GM12878 (cell line): Measurements from ENCODE around the gene ITGAL. TPM values are rescaled to one million over a fixed set of nuclear protein-coding genes. Genes with fewer than 3 reads are reported as not detected.
A peak's percentile ranks its signal among the peaks of the same experiment; 100 is the strongest.

ENCODE experiments used
- BCLAF1 ChIP-seq: fragments of 450-650 bp; IDR thresholded peaks from 2 replicates; pipeline ENCODE4 v1.6.1; 2017; ENCODE audit warnings: antibody characterized with exemption, mild to moderate bottlenecking, moderate library complexity
- E2F4 ChIP-seq: IDR thresholded peaks from 2 replicates; pipeline ENCODE4 v1.6.1; 2012; ENCODE audit warnings: low read depth, low read length, improper control_type of control experiment
- EP300 ChIP-seq, 2 experiments: fragments of 150-350 bp in 1 of 2; IDR thresholded peaks; 2 replicates each; pipeline ENCODE4 v1.6.1; 2011 to 2012; ENCODE audit warnings: low read depth in 2 of 2, low read length in 2 of 2, borderline replicate concordance in 1 of 2, improper control_type of control experiment in 1 of 2, inconsistent platforms in 1 of 2; ENCODE audit not compliant: control insufficient read depth in 1 of 2
- EZH2 ChIP-seq: IDR thresholded peaks from 2 replicates; pipeline ENCODE4 v1.6.1; 2012; ENCODE audit warnings: low read depth, mild to moderate bottlenecking, control low read depth, inconsistent platforms, low read length, borderline replicate concordance; ENCODE audit not compliant: control insufficient read depth
- GABPA ChIP-seq: IDR thresholded peaks from 2 replicates; pipeline ENCODE4 v1.6.1; 2014; ENCODE audit warnings: antibody characterized with exemption, low read depth, mild to moderate bottlenecking, inconsistent platforms
- GATAD2B ChIP-seq: fragments of 450-650 bp; conservative IDR thresholded peaks from 2 replicates; pipeline ENCODE4 v1.6.1; 2017; ENCODE audit warnings: low read depth, mild to moderate bottlenecking, moderate library complexity
- HDGF ChIP-seq: fragments of 450-650 bp; IDR thresholded peaks from 2 replicates; pipeline ENCODE4 v1.6.1; 2016; ENCODE audit warnings: antibody characterized with exemption
- IKZF1 ChIP-seq: fragments of 450-650 bp; conservative IDR thresholded peaks from 2 replicates; pipeline ENCODE4 v1.6.1; 2017; ENCODE audit warnings: antibody characterized with exemption, mild to moderate bottlenecking
- KAT2A ChIP-seq: conservative IDR thresholded peaks from 2 replicates; pipeline ENCODE4 v1.6.1; 2011; ENCODE audit warnings: low read depth, low read length; ENCODE audit not compliant: control insufficient read depth
- KDM1A ChIP-seq: fragments of 200-600 bp; sonication (generic); IDR thresholded peaks from 2 replicates; pipeline ENCODE4 v1.6.1; 2016; ENCODE audit warnings: borderline replicate concordance
- NBN ChIP-seq: fragments of 450-650 bp; IDR thresholded peaks from 2 replicates; pipeline ENCODE4 v1.6.1; 2016
- NR2C2 ChIP-seq: IDR thresholded peaks from 2 replicates; pipeline ENCODE4 v1.6.1; 2011; ENCODE audit warnings: borderline replicate concordance, low read depth; ENCODE audit not compliant: control insufficient read depth, insufficient read length
- NR2F1 ChIP-seq: fragments of 450-650 bp; conservative IDR thresholded peaks from 2 replicates; pipeline ENCODE4 v1.6.1; 2017; ENCODE audit warnings: mild to moderate bottlenecking
- RAD21 ChIP-seq: IDR thresholded peaks from 2 replicates; pipeline ENCODE4 v1.6.1; 2011; ENCODE audit warnings: mild to moderate bottlenecking, low read depth, low read length, moderate library complexity; ENCODE audit not compliant: insufficient read depth
- REST ChIP-seq: IDR thresholded peaks from 2 replicates; pipeline ENCODE4 v1.6.1; 2012; ENCODE audit warnings: mild to moderate bottlenecking, low read depth, low read length
- SREBF2 ChIP-seq: IDR thresholded peaks from 2 replicates; pipeline ENCODE4 v1.6.1; 2012; ENCODE audit warnings: mild to moderate bottlenecking, low read length
- SUZ12 ChIP-seq: fragments of 200-600 bp; sonication (generic); IDR thresholded peaks from one replicate; pipeline ENCODE4 v1.6.1; 2018; ENCODE audit warnings: antibody characterized with exemption, mild to moderate bottlenecking; ENCODE audit not compliant: unreplicated experiment
- YY1 ChIP-seq: IDR thresholded peaks from 2 replicates; pipeline ENCODE4 v1.6.1; 2011; ENCODE audit warnings: low read depth, mild to moderate bottlenecking, low read length
- polyA plus RNA-seq, 11 experiments: library from polyadenylated mRNA; depleted of rRNA in 4 of 11; unstranded in 6 of 11; stranded (reverse) in 5 of 11; fragments of >200 nt; fragmentation: Nextera tagmentation in 4 of 11; fragmentation: Illumina TruSeq in 1 of 11; extraction: Ambion mirVana in 4 of 11; extraction: Trizol in 1 of 11; gene quantifications; 1 replicate in 1 of 11; 2 replicates in 10 of 11; pipeline versions ENCODE4 v1.2.1 to v1.2.3, GENCODE V29; 2011 to 2016; ENCODE audit warnings: inconsistent platforms in 2 of 11, missing spikeins in 2 of 11, low read depth in 1 of 11
- total RNA-seq, 4 experiments: library from RNA; depleted of rRNA in 3 of 4; stranded (reverse); fragments of >200 nt in 3 of 4; fragmentation: Illumina TruSeq in 1 of 4; extraction: Trizol in 1 of 4; gene quantifications; 2 replicates each; pipeline versions ENCODE4 v1.2.1 to v1.2.3, GENCODE V29; 2013 to 2021
- TF ChIP-seq, protein P1 (sequence below): fragments of 450-650 bp; IDR thresholded peaks from 2 replicates; pipeline ENCODE4 v1.6.1; 2016; ENCODE audit warnings: mild to moderate bottlenecking

ITGAL gene
- total and polyA plus RNA-seq, 10 of the 15 experiments (the other 5 are each of a cell fraction or from before 2014, with no cell fraction given), result 10.7 to 170 (median 96.9) TPM

DNA sequence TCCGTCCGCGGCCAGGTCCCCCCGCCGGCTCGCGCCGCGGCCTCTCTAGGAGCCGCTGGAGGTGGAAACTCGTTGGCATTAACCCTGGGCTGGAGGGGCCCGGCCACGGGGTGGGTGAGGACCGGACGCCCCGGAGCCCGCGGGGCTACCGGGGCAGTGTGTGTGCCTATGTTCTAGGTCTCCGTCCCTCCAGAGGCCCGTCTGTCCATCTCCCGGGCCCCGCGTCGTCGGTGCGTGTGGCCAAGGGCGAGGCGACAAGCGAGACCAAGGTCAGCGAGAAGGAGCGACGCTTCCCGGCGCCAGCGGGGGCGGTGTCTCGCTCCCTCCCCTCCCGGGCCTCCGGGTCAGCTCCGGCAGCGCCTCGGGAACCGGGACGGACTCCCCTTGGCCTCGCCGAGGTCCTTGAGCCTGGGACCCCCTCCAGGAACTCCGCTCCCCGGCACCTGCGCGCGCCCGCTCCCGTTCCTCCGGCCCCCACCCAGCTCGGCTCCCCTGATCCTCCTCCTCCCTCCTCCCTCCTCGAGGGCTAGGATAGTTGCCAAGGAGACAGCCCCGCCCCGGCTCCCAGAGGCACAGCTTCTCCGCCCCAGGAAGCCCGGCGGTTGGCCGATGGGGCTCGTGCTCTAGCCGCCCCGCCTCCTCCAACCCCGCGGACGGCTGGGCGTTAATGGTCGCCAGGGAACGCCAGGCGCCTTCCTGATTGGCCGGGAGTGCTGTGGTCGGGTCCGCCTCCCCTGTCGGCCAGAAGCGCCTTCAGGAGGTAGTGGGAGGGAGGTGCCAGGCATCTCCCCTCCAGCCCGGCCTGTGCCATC is 54.5 kb downstream of the ITGAL start (continued):
- TF ChIP-seq REST (0 out of 2 replicates have a peak, but pooled peaks have one; percentile 28), SUZ12 (no peak), NR2C2 (no peak), SREBF2 (no peak), YY1 (peak; percentile 72), KAT2A (no peak), NBN (peak; percentile 72), NR2F1 (peak; percentile 92), GATAD2B (peak; percentile 78), BCLAF1 (no peak), KDM1A (no peak), GABPA (no peak), IKZF1 (peak; percentile 81), E2F4 (no peak), RAD21 (no peak), EZH2 (no peak), HDGF (peak; percentile 63; the same call in 1 of the 2 replicates), EP300 (IDR thresholded peaks at IDR 0.05; ENCODE audit: borderline replicate concordance in 1 of 2, control insufficient read depth in 1 of 2, low read depth in 2 of 2, low read length in 2 of 2) (no peak)
- TF ChIP-seq, protein P1, sequence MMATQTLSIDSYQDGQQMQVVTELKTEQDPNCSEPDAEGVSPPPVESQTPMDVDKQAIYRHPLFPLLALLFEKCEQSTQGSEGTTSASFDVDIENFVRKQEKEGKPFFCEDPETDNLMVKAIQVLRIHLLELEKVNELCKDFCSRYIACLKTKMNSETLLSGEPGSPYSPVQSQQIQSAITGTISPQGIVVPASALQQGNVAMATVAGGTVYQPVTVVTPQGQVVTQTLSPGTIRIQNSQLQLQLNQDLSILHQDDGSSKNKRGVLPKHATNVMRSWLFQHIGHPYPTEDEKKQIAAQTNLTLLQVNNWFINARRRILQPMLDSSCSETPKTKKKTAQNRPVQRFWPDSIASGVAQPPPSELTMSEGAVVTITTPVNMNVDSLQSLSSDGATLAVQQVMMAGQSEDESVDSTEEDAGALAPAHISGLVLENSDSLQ, result peak; percentile 75
